Inflammatory macrophage treated with lipopolysaccharide for 1 hour (primary cell): ENCODE results near the gene TGFB1.
"Not testable (repeated sequence)": the region's sequence is repeated elsewhere in the genome, so short reads cannot be mapped to it uniquely, and the experiment has no call there.

Source experiments
- DNase-seq, 2 donors: peaks; one replicate each; pipeline ENCODE4 v3.0.0-alpha.2; 2020 to 2022

The TGFB1 gene

GRCh38 chr19:41299046-41299754, 54.5 kb downstream of the TGFB1 start:
- no peak for DNase-seq

DNA sequence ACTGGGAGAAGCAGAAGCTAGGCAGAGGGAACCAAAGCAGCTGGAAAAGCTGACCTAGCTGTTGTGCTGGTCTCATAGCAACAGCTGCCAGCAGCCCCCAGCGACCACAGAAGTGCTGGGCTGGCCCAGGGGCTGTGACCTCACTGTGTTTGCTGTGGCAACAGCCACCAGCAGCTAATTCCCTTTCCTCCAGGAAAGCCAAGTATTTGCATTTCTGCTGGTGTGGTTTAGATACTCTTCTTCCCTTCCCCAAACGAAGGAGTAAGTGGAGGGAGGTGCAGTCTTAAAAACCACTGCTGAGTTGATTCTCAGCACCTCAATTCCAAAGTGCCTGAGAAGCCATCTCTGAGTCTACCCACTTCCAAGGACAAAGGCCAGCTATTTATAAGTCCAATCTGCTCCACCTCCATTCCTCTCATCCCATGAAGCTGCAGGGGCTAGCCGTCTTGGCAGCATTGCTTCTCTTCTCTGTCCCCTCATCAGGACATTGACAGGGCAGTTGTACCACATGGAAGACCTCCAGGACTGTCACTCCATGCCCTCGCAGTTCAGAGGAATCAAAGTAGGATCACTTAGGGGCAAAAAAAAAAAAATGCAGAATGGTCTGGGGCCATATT, 55.3 kb downstream of the TGFB1 start:
- DNase-seq: peak; percentile 69 to 81

DNA sequence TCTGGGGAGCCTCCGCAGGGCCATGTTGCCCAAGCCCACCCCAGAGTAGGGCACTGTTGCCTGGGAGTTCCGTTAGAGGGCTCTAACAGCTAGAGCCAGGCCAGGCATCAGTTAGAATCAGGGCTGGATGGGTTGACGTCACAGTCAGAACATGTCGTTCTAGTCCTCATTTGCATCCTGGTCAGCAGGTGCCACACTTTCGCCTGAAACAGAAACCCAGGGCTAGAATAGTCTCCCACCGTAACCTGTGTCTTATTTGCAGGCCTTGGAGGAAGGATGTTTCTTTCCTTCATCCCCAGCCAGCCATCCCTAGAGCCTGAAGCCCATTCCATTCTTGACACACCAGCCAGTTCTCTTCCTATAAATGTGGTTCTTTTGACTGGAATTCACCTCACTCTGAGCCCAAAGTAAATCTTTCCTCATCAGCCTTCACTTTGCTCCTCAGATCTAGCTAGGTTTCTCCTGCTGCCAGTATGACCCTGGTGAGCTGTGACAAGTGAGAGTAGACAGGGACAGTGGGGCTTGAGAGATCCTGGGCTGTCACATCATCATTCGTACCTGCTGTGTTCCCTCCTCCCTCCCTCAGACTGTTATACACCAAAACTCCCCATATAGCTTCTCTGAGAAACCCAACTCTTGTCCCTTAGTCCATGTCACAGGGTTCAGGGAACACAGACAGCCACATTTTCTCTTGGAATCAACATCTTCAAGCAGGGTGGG, 55.9 kb downstream of the TGFB1 start:
- no peak for DNase-seq

DNA sequence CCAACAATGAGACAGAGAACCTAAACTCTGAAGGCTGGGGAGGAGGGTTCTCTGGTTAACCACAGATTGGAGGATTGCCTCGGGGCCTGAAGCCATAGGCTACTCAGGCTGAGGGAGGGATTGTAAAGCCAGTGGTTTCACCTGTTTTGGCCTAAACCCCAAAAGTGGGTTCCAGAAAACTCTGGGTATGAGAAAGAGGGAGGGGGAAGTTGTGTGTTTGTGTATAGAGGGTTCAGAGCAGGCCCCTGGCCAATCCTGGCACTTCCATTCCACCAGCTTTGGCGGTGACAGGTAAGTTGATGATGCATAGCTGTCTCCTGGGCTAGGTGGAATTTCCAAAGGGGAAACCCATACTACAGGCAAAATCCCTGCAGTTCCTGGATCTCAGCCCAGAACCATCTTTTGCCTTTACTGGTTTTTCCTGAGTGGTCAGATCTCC, 57.3 kb downstream of the TGFB1 start:
- no peak for DNase-seq

DNA sequence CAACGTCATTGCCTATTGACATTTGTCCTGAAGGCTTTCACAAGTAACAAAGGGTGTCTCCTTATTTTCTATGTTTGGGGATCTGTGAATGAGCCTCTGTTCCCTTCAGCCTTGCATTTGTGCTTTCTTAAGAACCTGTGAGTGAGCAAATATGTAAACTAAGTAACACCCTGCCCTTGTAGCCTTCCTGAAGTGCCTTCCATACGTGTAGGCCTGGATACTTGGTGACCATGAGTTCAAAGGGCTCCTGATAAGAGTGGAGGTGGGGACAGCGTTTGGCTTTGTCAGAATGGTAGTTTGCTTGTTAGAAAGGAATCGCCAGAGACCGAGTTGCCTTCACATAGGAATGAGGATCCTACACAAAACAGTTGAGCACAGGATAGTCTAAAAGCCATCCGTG, 58.2 kb downstream of the TGFB1 start:
- no peak for DNase-seq

- DNase-seq: no peak
Observed at GRCh38 chr19:41294393-41294792, 59.3 kb downstream of the TGFB1 start.

DNA sequence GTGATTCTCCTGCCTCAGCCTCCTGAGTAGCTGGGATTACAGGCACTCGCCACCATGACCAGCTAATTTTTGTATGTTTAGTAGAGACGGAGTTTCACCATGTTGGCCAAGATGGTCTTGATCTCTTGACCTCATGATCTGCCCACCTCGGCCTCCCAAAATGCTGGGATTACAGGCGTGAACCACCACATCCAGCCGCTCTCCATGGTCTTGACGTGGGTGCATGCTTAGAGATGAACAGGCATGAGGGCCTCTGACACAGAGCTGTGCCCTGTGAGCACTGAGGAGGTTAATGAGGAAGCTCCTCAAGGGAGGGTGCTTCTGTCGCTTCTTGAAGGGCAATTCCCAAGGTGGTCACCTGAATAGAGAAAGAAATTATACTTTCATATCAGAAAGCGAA, 63.9 kb downstream of the TGFB1 start:
- DNase-seq: not testable (repeated sequence)

DNA sequence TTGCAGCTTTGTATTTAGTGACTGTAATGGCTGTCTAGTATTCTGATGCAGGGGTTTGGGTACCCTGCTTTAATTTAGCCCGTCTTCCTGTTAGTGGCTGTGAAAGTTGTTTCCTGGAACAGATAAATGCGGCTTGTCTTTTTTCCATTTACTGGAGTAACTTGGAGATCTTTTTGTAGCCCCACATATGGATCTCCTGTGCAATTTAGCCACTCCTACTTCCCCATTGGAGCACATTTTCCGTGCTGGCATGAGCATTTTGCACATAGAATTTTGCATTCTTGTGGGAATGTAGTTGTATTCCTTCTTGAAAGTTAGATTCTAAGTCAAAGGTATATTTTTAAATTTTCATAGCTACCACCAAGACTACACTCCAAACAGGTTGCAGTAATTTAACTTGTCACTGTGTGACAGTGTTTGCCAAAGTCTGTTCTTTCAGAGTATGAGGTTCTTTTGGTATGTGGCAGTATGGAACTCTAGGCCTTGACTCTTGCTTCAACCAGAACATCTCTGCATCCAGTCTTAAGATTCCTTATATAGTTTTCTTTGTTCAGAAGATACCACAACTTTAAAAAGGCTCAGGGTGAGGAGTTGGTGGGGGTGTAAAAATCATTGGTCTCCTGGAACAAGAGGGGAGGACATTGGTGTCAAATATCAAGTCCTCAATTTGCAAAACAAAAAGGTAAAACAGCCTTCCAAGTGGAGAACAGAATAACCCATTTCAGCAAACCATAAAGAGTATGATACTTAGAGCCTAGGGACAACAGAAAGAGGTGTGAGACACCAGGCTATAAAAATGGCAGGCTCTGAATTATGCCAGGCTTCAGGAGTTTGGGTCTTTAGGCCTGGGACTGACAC, 64.8 kb downstream of the TGFB1 start:
- DNase-seq: no peak
